Peyer's patch (tissue), 4 donors: Measurements from ENCODE around the gene LY6G6F. TPM values are rescaled to one million over a fixed set of nuclear protein-coding genes. Genes with fewer than 3 reads are reported as not detected.

Source experiments
- DNase-seq, 3 donors: peaks; one replicate each; pipeline ENCODE4 v3.0.0-alpha.2; 2017 to 2019
- H3K27ac ChIP-seq, 4 donors: fragments of 200-600 bp; sonication (generic); one replicate each; pipeline ENCODE4 v1.5.1; 2016 to 2019
- H3K27me3 ChIP-seq, 2 donors: fragments of 200-600 bp; sonication (generic); one replicate each; pipeline ENCODE4 v1.5.1; 2019
- H3K36me3 ChIP-seq, 3 donors: fragments of 200-600 bp; sonication (generic); one replicate each; pipeline ENCODE4 v1.5.1; 2016 to 2019
- H3K4me1 ChIP-seq, 4 donors: fragments of 200-600 bp; sonication (generic); one replicate each; pipeline ENCODE4 v1.5.1; 2016 to 2019
- H3K4me3 ChIP-seq, 4 donors: fragments of 200-600 bp; sonication (generic); 1 replicate in 3 of 4; 2 replicates in 1 of 4; pipeline ENCODE4 v1.5.1; 2016 to 2019; ENCODE audit warnings: mild to moderate bottlenecking in 1 of 4
- H3K9me3 ChIP-seq, 4 donors: fragments of 200-600 bp; sonication (generic); one replicate each; pipeline ENCODE4 v1.5.1; 2016 to 2019; ENCODE audit warnings: mild to moderate bottlenecking in 1 of 4
- CTCF ChIP-seq, 6 experiments: fragments of 450-650 bp in 4 of 6; fragments of 200-600 bp in 2 of 6; sonication (generic) in 1 of 6; IDR thresholded peaks; one replicate each; pipeline ENCODE4 v1.5.1; 2017 to 2019; ENCODE audit warnings: antibody characterized with exemption in 6 of 6, mild to moderate bottlenecking in 3 of 6, moderate library complexity in 1 of 6
- POLR2A ChIP-seq, 2 donors: fragments of 450-650 bp; IDR thresholded peaks; one replicate each; pipeline ENCODE4 v1.5.1; 2017; ENCODE audit warnings: antibody characterized with exemption in 2 of 2, mild to moderate bottlenecking in 2 of 2, moderate library complexity in 2 of 2
- total RNA-seq, 4 donors: library from RNA; depleted of rRNA; stranded (reverse); fragments of >200 nt; gene quantifications; one replicate each; pipeline ENCODE4 v1.1.0, GENCODE V29; 2016

Gene LY6G6F
- total RNA-seq, 4 donors from 2014 or later, result not detected

GRCh38 chr6:31721351-31722020, 14.8 kb downstream of the LY6G6F start, which contains the start of gene LY6G6C:
Gene LY6G6C (minus strand): TSS chr6:31721746. CDS start chr6:31721679, 67 bp downstream.
- Histone ChIP-seq H3K4me1 (no peaks in the 10 kb centered on the region), H3K27ac (no peak within 1 kb of the TSS), H3K4me3 (no peak within 1 kb of the TSS), H3K9me3 (no peaks in the 10 kb centered on the region), H3K36me3 (peaks cover 0 to 4% (median 0%) of the 10 kb centered on the region in 3 donors), H3K27me3 (no peaks in the 10 kb centered on the region)
- TF ChIP-seq CTCF (IDR thresholded peaks at IDR 0.05) (no peak), POLR2A (IDR thresholded peaks at IDR 0.05) (no peak)
- DNase-seq, result no peak

GRCh38 chr6:31722173-31722572, 15.5 kb downstream of the LY6G6F start:
- Histone ChIP-seq H3K4me3 (no peak overlapping the region), H3K27me3 (no peaks in the 10 kb centered on the region), H3K9me3 (no peaks in the 10 kb centered on the region), H3K27ac (no peak overlapping the region), H3K36me3 (peaks cover 0 to 10% (median 0%) of the 10 kb centered on the region in 3 donors), H3K4me1 (peaks cover 0 to 5% (median 0%) of the 10 kb centered on the region in 4 donors)
- TF ChIP-seq CTCF (IDR thresholded peaks at IDR 0.05) (no peak), POLR2A (IDR thresholded peaks at IDR 0.05) (no peak)
- DNase-seq, result no peak

- Histone ChIP-seq H3K27me3 (no peaks in the 10 kb centered on the region), H3K36me3 (peaks cover 0 to 14% (median 0%) of the 10 kb centered on the region in 3 donors), H3K27ac (no peak within 1 kb of the TSS), H3K9me3 (no peaks in the 10 kb centered on the region), H3K4me1 (peaks cover 0 to 17% (median 6%) of the 10 kb centered on the region in 4 donors), H3K4me3 (no peak within 1 kb of the TSS)
- TF ChIP-seq CTCF (IDR thresholded peaks at IDR 0.05) (no peak), POLR2A (IDR thresholded peaks at IDR 0.05) (no peak)
- DNase-seq, result no peak
Measured at GRCh38 chr6:31723245-31723979, 16.7 kb downstream of the LY6G6F start, which contains the start of gene MPIG6B. Gene MPIG6B (plus strand): TSS chr6:31723373. CDS start chr6:31723384, 11 bp downstream.

- TF ChIP-seq CTCF (IDR thresholded peaks at IDR 0.05) (no peak), POLR2A (IDR thresholded peaks at IDR 0.05) (no peak)
- H3K9me3 ChIP-seq, result no peaks in the 10 kb centered on the region
- H3K36me3 ChIP-seq, result peaks cover 0 to 14% (median 0%) of the 10 kb centered on the region in 3 donors
- peaks cover 0 to 25% (median 13%) of the 10 kb centered on the region in 4 donors for H3K4me1 ChIP-seq
- no peak overlapping the region for H3K27ac ChIP-seq
- H3K4me3 ChIP-seq, result no peak overlapping the region
- no peaks in the 10 kb centered on the region for H3K27me3 ChIP-seq
- no peak for DNase-seq
Measured at GRCh38 chr6:31723980-31724691, 17.5 kb downstream of the LY6G6F start.

GRCh38 chr6:31725502-31726350, 19.1 kb downstream of the LY6G6F start:
- H3K27ac ChIP-seq, result peak overlapping the region in 2 of 4 donors; percentile 42 to 93
- no peaks in the 10 kb centered on the region for H3K27me3 ChIP-seq
- H3K9me3 ChIP-seq, result no peaks in the 10 kb centered on the region
- DNase-seq, result no peak
- no peak overlapping the region for H3K4me3 ChIP-seq
- peaks cover 0 to 19% (median 0%) of the 10 kb centered on the region in 3 donors for H3K36me3 ChIP-seq
- TF ChIP-seq CTCF (IDR thresholded peaks at IDR 0.05) (no peak), POLR2A (IDR thresholded peaks at IDR 0.05) (no peak)
- peaks cover 0 to 33% (median 13%) of the 10 kb centered on the region in 4 donors for H3K4me1 ChIP-seq
